Fibroblast of mammary gland (primary cell): ENCODE data around the gene SLF2.

Source experiments
- DNase-seq: peaks from one replicate; pipeline ENCODE4 v3.0.0-alpha.2; 2010; ENCODE audit warnings: low read depth
- H3K4me3 ChIP-seq: 2 replicates; pipeline ENCODE4 v1.5.1; 2011; ENCODE audit warnings: low read depth, mild to moderate bottlenecking, low read length, moderate library complexity; ENCODE audit not compliant: control insufficient read depth
- TF ChIP-seq, protein P1 (sequence below): conservative IDR thresholded peaks from 2 replicates; pipeline ENCODE4 v1.5.1; 2011; ENCODE audit warnings: low read depth, low read length, inconsistent platforms; ENCODE audit not compliant: control insufficient read depth, insufficient read depth

Gene SLF2

GRCh38 chr10:100894033-100894432 lies 18.7 kb upstream of the SLF2 start:
- TF ChIP-seq, protein P1, sequence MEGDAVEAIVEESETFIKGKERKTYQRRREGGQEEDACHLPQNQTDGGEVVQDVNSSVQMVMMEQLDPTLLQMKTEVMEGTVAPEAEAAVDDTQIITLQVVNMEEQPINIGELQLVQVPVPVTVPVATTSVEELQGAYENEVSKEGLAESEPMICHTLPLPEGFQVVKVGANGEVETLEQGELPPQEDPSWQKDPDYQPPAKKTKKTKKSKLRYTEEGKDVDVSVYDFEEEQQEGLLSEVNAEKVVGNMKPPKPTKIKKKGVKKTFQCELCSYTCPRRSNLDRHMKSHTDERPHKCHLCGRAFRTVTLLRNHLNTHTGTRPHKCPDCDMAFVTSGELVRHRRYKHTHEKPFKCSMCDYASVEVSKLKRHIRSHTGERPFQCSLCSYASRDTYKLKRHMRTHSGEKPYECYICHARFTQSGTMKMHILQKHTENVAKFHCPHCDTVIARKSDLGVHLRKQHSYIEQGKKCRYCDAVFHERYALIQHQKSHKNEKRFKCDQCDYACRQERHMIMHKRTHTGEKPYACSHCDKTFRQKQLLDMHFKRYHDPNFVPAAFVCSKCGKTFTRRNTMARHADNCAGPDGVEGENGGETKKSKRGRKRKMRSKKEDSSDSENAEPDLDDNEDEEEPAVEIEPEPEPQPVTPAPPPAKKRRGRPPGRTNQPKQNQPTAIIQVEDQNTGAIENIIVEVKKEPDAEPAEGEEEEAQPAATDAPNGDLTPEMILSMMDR = no peak
- no peak for DNase-seq
- no peak overlapping the region for H3K4me3 ChIP-seq

- TF ChIP-seq, protein P1 = no peak
- no peak overlapping the region for H3K4me3 ChIP-seq
- no peak for DNase-seq
These were observed 18.0 kb upstream of the SLF2 start for GRCh38 chr10:100894589-100895294.

- no peak for DNase-seq
- TF ChIP-seq, protein P1 = no peak
- no peak overlapping the region for H3K4me3 ChIP-seq
These were observed 17.4 kb upstream of the SLF2 start for GRCh38 chr10:100895346-100895745.

GRCh38 chr10:100895896-100896295 lies 16.9 kb upstream of the SLF2 start:
- TF ChIP-seq, protein P1 = no peak
- no peak overlapping the region for H3K4me3 ChIP-seq
- DNase-seq = no peak

DNA sequence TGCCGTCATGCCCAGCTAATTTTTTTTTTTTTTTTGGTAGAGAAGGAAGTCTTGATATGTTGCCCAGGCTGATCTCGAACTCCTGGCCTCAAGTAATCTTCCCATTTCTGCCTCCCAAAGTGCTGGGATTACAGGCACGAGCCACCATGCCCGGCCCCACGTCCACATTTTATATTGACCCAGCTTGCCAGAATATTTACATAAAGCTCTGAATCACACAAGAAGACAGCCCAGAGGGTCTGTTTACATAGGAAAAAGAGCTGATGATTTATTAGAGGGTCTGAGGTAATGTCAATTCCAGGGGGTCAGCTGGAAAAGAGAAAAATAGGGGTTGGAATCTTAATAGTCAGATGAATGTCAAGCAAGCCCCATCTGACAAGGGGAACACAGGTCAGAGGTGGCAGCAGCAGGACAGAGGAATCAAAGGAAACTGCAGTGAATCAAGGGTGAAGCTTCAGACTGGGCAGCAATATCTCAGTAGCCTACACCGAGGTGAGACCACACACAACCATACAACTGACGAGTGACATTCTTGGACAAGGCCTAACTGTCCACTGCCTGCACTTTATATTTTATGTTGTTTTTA lies 15.8 kb upstream of the SLF2 start:
- no peak overlapping the region for H3K4me3 ChIP-seq
- no peak for DNase-seq
- TF ChIP-seq, protein P1 = no peak

DNA sequence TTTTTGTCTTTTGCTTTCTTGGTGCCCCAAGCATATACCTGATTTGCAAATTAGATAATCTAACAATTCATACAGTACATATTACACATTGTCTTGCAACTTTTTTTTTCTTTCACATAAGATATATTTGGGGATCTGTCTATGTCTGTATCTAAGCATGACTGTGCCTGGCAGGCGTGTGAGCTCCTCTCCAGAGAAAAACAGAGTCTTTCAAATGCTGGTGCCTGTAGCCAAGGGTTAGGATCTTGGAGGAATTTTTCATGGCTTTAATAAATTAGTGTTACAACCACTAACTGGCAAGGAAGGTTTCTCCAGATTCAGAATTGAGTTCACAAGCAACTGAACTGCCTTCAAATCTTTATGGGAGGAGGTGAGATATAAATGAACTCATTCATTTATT lies 14.8 kb upstream of the SLF2 start:
- TF ChIP-seq, protein P1 = no peak
- no peak overlapping the region for H3K4me3 ChIP-seq
- no peak for DNase-seq
